ENCODE measurements around the gene CRY2. TPM values are rescaled to one million over a fixed set of nuclear protein-coding genes. Genes with fewer than 3 reads are reported as not detected.

The CRY2 gene
- total and polyA plus RNA-seq, 2 of the 13 experiments (the other 11 are each of a cell fraction or from before 2014, with no cell fraction given), result 10.1 to 12.2 TPM

GRCh38 chr11:45804761-45805304, 42.4 kb upstream of the CRY2 start, which contains the start of gene SLC35C1 (continued):
- TF ChIP-seq FOXK2 (IDR thresholded peaks at IDR 0.05) (no peak), GATA4 (IDR thresholded peaks at IDR 0.05; ENCODE audit: borderline replicate concordance, low read depth) (0 out of 2 replicates have a peak, but pooled peaks have one; percentile 26), ZNF10 (CRISPR knock-in tag; IDR thresholded peaks at IDR 0.05; ENCODE audit: borderline replicate concordance, low read depth) (no peak), RFX3 (CRISPR knock-in tag; IDR thresholded peaks at IDR 0.05) (no peak), SOX5 (CRISPR knock-in tag; IDR thresholded peaks at IDR 0.05; ENCODE audit: borderline replicate concordance) (no peak), ETV6 (CRISPR knock-in tag; conservative IDR thresholded peaks at IDR 0.05) (0 out of 2 replicates have a peak, but pooled peaks have one; percentile 14), KLF12 (CRISPR knock-in tag; IDR thresholded peaks at IDR 0.05; ENCODE audit: borderline replicate concordance) (0 out of 2 replicates have a peak, but pooled peaks have one; percentile 56), SNAI1 (CRISPR knock-in tag; IDR thresholded peaks at IDR 0.05; ENCODE audit: borderline replicate concordance) (no peak), DNMT3B (CRISPR knock-in tag; conservative IDR thresholded peaks at IDR 0.05) (no peak), FIP1L1 (IDR thresholded peaks at IDR 0.05; ENCODE audit: borderline replicate concordance, insufficient read depth, low read depth, low read length) (no peak), HOXA7 (CRISPR knock-in tag; IDR thresholded peaks at IDR 0.05) (no peak), ZNF747 (CRISPR knock-in tag; IDR thresholded peaks at IDR 0.05; ENCODE audit: borderline replicate concordance) (no peak), HCFC1 (IDR thresholded peaks at IDR 0.05; ENCODE audit: low read depth, low read length) (no peak), DPF2 (CRISPR knock-in tag; IDR thresholded peaks at IDR 0.05; ENCODE audit: borderline replicate concordance, low read depth) (no peak), ZNF773 (CRISPR knock-in tag; IDR thresholded peaks at IDR 0.05; ENCODE audit: borderline replicate concordance) (no peak; the same call in 1 of the 2 replicates), HMG20A (CRISPR knock-in tag; IDR thresholded peaks at IDR 0.05; ENCODE audit: borderline replicate concordance) (no peak), ZNF121 (CRISPR knock-in tag; IDR thresholded peaks at IDR 0.05) (no peak), CREBL2 (CRISPR knock-in tag; IDR thresholded peaks at IDR 0.05; ENCODE audit: borderline replicate concordance) (no peak), ATF3 (CRISPR knock-in tag; IDR thresholded peaks at IDR 0.05) (no peak), DNMT1 (CRISPR knock-in tag; IDR thresholded peaks at IDR 0.05) (no peak), ZFP41 (CRISPR knock-in tag; IDR thresholded peaks at IDR 0.05; ENCODE audit: borderline replicate concordance) (no peak), ZNF598 (CRISPR knock-in tag; IDR thresholded peaks at IDR 0.05; ENCODE audit: borderline replicate concordance) (no peak), CHCHD3 (CRISPR knock-in tag; IDR thresholded peaks at IDR 0.05) (no peak), BATF2 (CRISPR knock-in tag; IDR thresholded peaks at IDR 0.05) (no peak), ZNF572 (CRISPR knock-in tag; IDR thresholded peaks at IDR 0.05) (no peak), ZNF414 (CRISPR knock-in tag; IDR thresholded peaks at IDR 0.05) (0 out of 2 replicates have a peak, but pooled peaks have one; percentile 36), PLSCR1 (CRISPR knock-in tag; IDR thresholded peaks at IDR 0.05; ENCODE audit: borderline replicate concordance) (no peak), ZBTB14 (CRISPR knock-in tag; IDR thresholded peaks at IDR 0.05) (no peak), HES4 (CRISPR knock-in tag; IDR thresholded peaks at IDR 0.05; ENCODE audit: borderline replicate concordance) (no peak)

Data from HepG2 (cell line).